GM10248 (cell line): ENCODE results near the gene PMVK.
"Not testable (repeated sequence)": the region's sequence is repeated elsewhere in the genome, so short reads cannot be mapped to it uniquely, and the experiment has no call there.

Experiments used
- CTCF ChIA-PET: fragments of 300-600 bp; sonication (Branson Sonifier 250); formaldehyde crosslinking; extraction: SDS; loops from one replicate; lab custom pipeline; 2021; ENCODE audit warnings: antibody characterized with exemption; lab: Yijun Ruan, JAX
- POLR2A ChIA-PET: fragments of 350-650 bp; sonication (Branson Sonifier 250); formaldehyde crosslinking; extraction: SDS; loops from one replicate; lab custom pipeline; 2020; ENCODE audit warnings: antibody characterized with exemption; lab: Yijun Ruan, JAX
- DNase-seq: peaks from one replicate; pipeline ENCODE4 v3.0.0; 2012; ENCODE audit errors: extremely low spot score
- CTCF ChIP-seq: IDR thresholded peaks from 2 replicates; pipeline ENCODE4 v1.5.1; 2012; ENCODE audit warnings: mild to moderate bottlenecking, low read depth; ENCODE audit errors: extremely low read depth, missing control alignments, control extremely low read depth

Gene PMVK

GRCh38 chr1:154912755-154913154 lies 23.8 kb downstream of the PMVK start:
- CTCF ChIA-PET, result interaction anchor here (1.0 to 1.9 kb wide), 7 partner anchors 9 to 243 kb away, joined by 3 to 6 read pairs (median 4); partner anchors contain the start of gene PMVK
- DNase-seq, result no peak
- TF ChIP-seq CTCF, result no peak
- POLR2A ChIA-PET, result no interaction called here

- no peak for TF ChIP-seq CTCF
- POLR2A ChIA-PET, result interaction anchor here (1.5 kb wide), 1 partner anchor 10 kb away, joined by 3 read pairs; no protein-coding TSS in a partner anchor
- no peak for DNase-seq
- CTCF ChIA-PET, result interaction anchor here (1.4 to 1.9 kb wide), 3 partner anchors 25 to 242 kb away, joined by 4 to 6 read pairs (median 5); partner anchors contain the start of gene PMVK
Measured at GRCh38 chr1:154911691-154912550, 24.6 kb downstream of the PMVK start.

DNA sequence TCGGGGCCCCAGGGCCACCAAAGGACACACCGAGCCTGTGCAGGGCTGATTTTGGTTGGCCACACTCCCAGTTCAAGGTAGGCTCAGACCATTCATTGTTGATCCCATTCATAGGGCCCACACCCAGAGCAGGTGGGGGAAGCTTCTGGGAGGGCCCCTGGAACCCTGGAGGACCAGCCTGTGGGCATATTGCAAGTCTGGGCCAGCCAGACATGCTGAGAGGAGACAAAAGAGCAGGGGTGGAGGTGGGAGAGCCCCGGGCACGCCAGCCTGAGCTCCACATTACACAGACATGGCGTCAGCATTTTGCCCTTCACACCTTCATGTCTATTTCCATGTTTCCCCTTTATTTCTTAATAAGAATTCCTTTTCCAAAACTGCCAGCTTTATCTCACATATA lies 25.7 kb downstream of the PMVK start:
- ChIA-PET POLR2A (interaction anchor here (1.5 kb wide), 1 partner anchor 11 kb away, joined by 3 read pairs; no protein-coding TSS in a partner anchor), CTCF (interaction anchor here (0.9 to 1.7 kb wide), 5 partner anchors 11 to 351 kb away, joined by 3 to 8 read pairs (median 3); partner anchors contain the start of gene PBXIP1)
- DNase-seq, result no peak
- TF ChIP-seq CTCF, result no peak

- ChIA-PET POLR2A (no interaction called here), CTCF (interaction anchor here (1.2 kb wide), 1 partner anchor 30 kb away, joined by 3 read pairs; no protein-coding TSS in a partner anchor)
- DNase-seq, result no peak
- TF ChIP-seq CTCF, result no peak
Measured at GRCh38 chr1:154908937-154909336, 27.6 kb downstream of the PMVK start.

DNA sequence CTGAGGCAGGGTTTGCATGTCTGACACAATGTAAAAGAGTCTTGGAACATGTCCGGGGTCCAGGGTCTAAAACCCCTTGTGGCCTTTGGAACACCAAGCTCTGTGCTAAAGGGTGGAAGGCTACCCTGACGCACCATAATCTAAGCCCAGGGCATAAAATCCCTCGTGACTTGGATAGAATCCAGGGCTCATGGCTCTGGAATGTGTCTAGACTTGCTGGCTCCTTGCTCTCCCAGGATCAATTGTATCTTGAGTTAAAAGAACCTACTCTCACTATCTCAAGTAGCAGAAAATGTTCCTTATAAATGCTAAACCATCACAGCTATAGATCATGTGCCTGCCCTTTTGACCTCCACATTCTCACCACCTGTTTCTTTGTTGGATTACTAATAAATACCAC lies 28.4 kb downstream of the PMVK start:
- CTCF ChIA-PET, result interaction anchor here (1.2 kb wide), 1 partner anchor 30 kb away, joined by 3 read pairs; no protein-coding TSS in a partner anchor
- DNase-seq, POLR2A ChIA-PET: not testable (repeated sequence)

- DNase-seq, result no peak
- CTCF ChIA-PET, result interaction anchor here (0.8 to 1.8 kb wide), 6 partner anchors 9 to 237 kb away, joined by 3 to 5 read pairs (median 3); no protein-coding TSS in a partner anchor
Measured at GRCh38 chr1:154906621-154907081, 29.9 kb downstream of the PMVK start.

More at GRCh38 chr1:154906621-154907081, 29.9 kb downstream of the PMVK start:
- TF ChIP-seq CTCF, result no peak
- POLR2A ChIA-PET, result no interaction called here
